ENCODE results near the gene DNAAF5. TPM values are rescaled to one million over a fixed set of nuclear protein-coding genes. Genes with fewer than 3 reads are reported as not detected.
A peak's percentile ranks its signal among the peaks of the same experiment; 100 is the strongest.

Gene DNAAF5
- total and polyA plus RNA-seq, 9 of the 15 experiments (the other 6 are each of a cell fraction or from before 2014, with no cell fraction given), result 3.1 to 69.7 (median 19.1) TPM

DNA sequence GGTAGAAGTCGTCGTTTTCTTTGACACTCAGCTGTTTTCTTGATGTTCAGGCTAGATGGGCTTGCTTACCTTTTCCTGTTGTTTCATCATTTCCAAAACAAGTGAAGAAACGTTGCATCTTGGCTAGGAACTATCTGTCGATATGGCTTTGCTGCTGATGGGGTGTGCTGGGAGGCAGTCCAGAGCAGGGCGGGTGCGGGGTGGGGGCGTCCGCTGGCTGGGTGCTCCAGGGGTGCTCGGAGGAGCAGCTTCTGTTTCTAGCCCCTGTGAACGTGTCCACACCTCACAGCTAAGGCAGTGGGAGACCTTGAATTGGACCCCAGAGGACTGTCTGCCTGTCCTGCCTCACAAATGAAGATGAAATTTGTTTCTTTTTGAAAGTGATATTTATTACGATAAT, 98.2 kb downstream of the DNAAF5 start:
- no peaks in the 10 kb centered on the region for H3K9me1 ChIP-seq (ENCODE audit: control insufficient read depth, insufficient read depth, low read length)
- no peak overlapping the region for H3K9ac ChIP-seq (ENCODE audit: insufficient read depth in 1 of 2, low read depth in 2 of 2, low read length in 2 of 2)
- DNase-seq (ENCODE audit: extremely low read depth in 1 of 4, low spot score in 3 of 4) (no peak), FAIRE-seq (no peak), ATAC-seq (peak; percentile 27; the same call in 2 of the 3 replicates)
- no peaks in the 10 kb centered on the region for H3K9me3 ChIP-seq (replicated peaks; ENCODE audit: control insufficient read depth, insufficient read depth, low read depth, low read length)
- POLR2A ChIA-PET, result interaction anchor here (0.7 kb wide), 1 partner anchor 34 kb away, joined by 3 read pairs; no protein-coding TSS in a partner anchor
- H3K4me1 ChIP-seq (replicated peaks in 1 of 2; ENCODE audit: control insufficient read depth in 2 of 2, insufficient read depth in 2 of 2, low read length in 2 of 2), result peaks cover 15 to 18% of the 10 kb centered on the region in 2 experiments; a peak in 4 of 5 replicates
- H3K4me2 ChIP-seq (ENCODE audit: insufficient read depth, low read length), result no peak overlapping the region
- CTCF ChIA-PET (ENCODE audit: low intra/inter-chr PET ratio), result no interaction called here
- no peaks in the 10 kb centered on the region for H3K27me3 ChIP-seq (ENCODE audit: control insufficient read depth in 2 of 2, insufficient read depth in 2 of 2, low read length in 2 of 2)
- TF ChIP-seq CEBPG (CRISPR knock-in tag; IDR thresholded peaks at IDR 0.05) (peak; percentile 54), CEBPG (tag; conservative IDR thresholded peaks at IDR 0.05 in 1 of 2, IDR thresholded peaks at IDR 0.05 in 1 of 2) (peak in 1 of 2 experiments; percentile 43; a peak in 2 of 4 replicates), IRF2 (CRISPR knock-in tag; IDR thresholded peaks at IDR 0.05) (no peak)
- H2AFZ ChIP-seq (ENCODE audit: low read depth, low read length), result no peak overlapping the region
- no TSS peak for BruUV-seq (replicated peaks)
- intact Hi-C loops (cut with micrococcal nuclease) (no loop called here), in situ Hi-C loops (cut with MboI) (no loop called here)
- peaks cover 95% of the 10 kb centered on the region for H3K79me2 ChIP-seq (ENCODE audit: control insufficient read depth, insufficient read depth, low read length)
- peaks cover 20% of the 10 kb centered on the region; the same call in 1 of the 2 replicates for H4K20me1 ChIP-seq (replicated peaks; ENCODE audit: control insufficient read depth, insufficient read depth, low read length)
- no peak overlapping the region for H3K4me3 ChIP-seq
- H3K36me3 ChIP-seq (ENCODE audit: control insufficient read depth, insufficient read depth, low read length), result peaks cover 33% of the 10 kb centered on the region; the same call in 2 of the 3 replicates
- H3K27ac ChIP-seq (ENCODE audit: extremely low read depth, low read depth, low read length), result no peak overlapping the region
- 72% methylated on average over 8 of the region's 11 CpGs for WGBS (ENCODE audit: insufficient coverage, low coverage, missing lambda C conversion rate)

DNA sequence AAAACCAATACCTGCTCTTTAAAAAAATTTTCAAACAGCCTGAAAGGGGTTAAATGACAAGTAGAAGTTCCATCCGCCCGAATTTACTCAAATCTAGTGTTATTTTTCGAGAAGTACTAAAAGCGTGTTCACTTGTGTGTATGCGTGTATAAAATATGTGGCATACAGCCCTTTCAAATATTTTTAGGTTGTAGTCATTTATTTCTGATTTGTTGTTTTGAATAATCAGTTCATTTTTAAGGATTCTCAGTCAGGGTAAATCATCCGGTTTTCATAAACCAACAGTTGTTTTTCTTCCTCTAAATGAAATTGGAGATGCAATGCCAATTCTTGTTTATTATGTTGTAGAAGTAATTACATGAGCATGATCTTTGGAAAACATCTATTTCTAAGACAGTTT, 98.9 kb downstream of the DNAAF5 start:
- intact Hi-C loops (cut with micrococcal nuclease) (no loop called here), in situ Hi-C loops (cut with MboI) (no loop called here)
- BruUV-seq (replicated peaks), result no TSS peak
- Histone ChIP-seq H3K27me3 (ENCODE audit: control insufficient read depth in 2 of 2, insufficient read depth in 2 of 2, low read length in 2 of 2) (no peaks in the 10 kb centered on the region), H3K27ac (ENCODE audit: extremely low read depth, low read depth, low read length) (no peak overlapping the region), H3K36me3 (ENCODE audit: control insufficient read depth, insufficient read depth, low read length) (peaks cover 31% of the 10 kb centered on the region; the same call in 2 of the 3 replicates), H2AFZ (ENCODE audit: low read depth, low read length) (no peak overlapping the region), H3K9me1 (ENCODE audit: control insufficient read depth, insufficient read depth, low read length) (no peaks in the 10 kb centered on the region), H4K20me1 (replicated peaks; ENCODE audit: control insufficient read depth, insufficient read depth, low read length) (peaks cover 25% of the 10 kb centered on the region; the same call in 1 of the 2 replicates), H3K9ac (ENCODE audit: insufficient read depth in 1 of 2, low read depth in 2 of 2, low read length in 2 of 2) (no peak overlapping the region), H3K9me3 (replicated peaks; ENCODE audit: control insufficient read depth, insufficient read depth, low read depth, low read length) (no peaks in the 10 kb centered on the region), H3K4me3 (no peak overlapping the region), H3K79me2 (ENCODE audit: control insufficient read depth, insufficient read depth, low read length) (peaks cover 95% of the 10 kb centered on the region), H3K4me2 (ENCODE audit: insufficient read depth, low read length) (no peak overlapping the region), H3K4me1 (replicated peaks in 1 of 2; ENCODE audit: control insufficient read depth in 2 of 2, insufficient read depth in 2 of 2, low read length in 2 of 2) (peaks cover 12 to 21% of the 10 kb centered on the region in 2 experiments; a peak in 4 of 5 replicates)
- TF ChIP-seq, protein P1, sequence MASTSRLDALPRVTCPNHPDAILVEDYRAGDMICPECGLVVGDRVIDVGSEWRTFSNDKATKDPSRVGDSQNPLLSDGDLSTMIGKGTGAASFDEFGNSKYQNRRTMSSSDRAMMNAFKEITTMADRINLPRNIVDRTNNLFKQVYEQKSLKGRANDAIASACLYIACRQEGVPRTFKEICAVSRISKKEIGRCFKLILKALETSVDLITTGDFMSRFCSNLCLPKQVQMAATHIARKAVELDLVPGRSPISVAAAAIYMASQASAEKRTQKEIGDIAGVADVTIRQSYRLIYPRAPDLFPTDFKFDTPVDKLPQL (IDR thresholded peaks at IDR 0.05; ENCODE audit: extremely low read depth, insufficient read length), result no peak
- TF ChIP-seq, protein P2, sequence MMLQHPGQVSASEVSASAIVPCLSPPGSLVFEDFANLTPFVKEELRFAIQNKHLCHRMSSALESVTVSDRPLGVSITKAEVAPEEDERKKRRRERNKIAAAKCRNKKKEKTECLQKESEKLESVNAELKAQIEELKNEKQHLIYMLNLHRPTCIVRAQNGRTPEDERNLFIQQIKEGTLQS (IDR thresholded peaks at IDR 0.05), result no peak
- TF ChIP-seq, protein P2 (CRISPR knock-in tag; conservative IDR thresholded peaks at IDR 0.05), result no peak
- WGBS (ENCODE audit: insufficient coverage, low coverage, missing lambda C conversion rate), result 92% methylated on average over 6 of the region's 6 CpGs
- ChIA-PET CTCF (ENCODE audit: low intra/inter-chr PET ratio) (no interaction called here), POLR2A (interaction anchor here (1.2 kb wide), 1 partner anchor 8 kb away, joined by 5 read pairs; no protein-coding TSS in a partner anchor)
- FAIRE-seq (no peak), DNase-seq (ENCODE audit: extremely low read depth in 1 of 4, low spot score in 3 of 4) (no peak), ATAC-seq (no peak)

Data from K562 (cell line).